K562 (cell line): ENCODE measurements around the gene ZNF239. TPM values are rescaled to one million over a fixed set of nuclear protein-coding genes. Genes with fewer than 3 reads are reported as not detected.

Source experiments
- HMBOX1 ChIP-seq: sonication (generic); IDR thresholded peaks from 2 replicates; pipeline ENCODE4 v1.6.1; 2016
- KAT7 ChIP-seq: sonication (generic); formaldehyde crosslinking; IDR thresholded peaks from 2 replicates; pipeline ENCODE4 v1.8.0; 2022; ENCODE audit warnings: missing genetic modification reagents, mild to moderate bottlenecking, borderline replicate concordance
- KHSRP ChIP-seq: fragments of 450-650 bp; IDR thresholded peaks from 2 replicates; pipeline ENCODE4 v1.6.1; 2017
- MTA3 ChIP-seq: fragments of 450-650 bp; formaldehyde crosslinking; IDR thresholded peaks from 2 replicates; pipeline ENCODE4 v1.6.1; 2017; ENCODE audit warnings: mild to moderate bottlenecking, borderline replicate concordance
- TRIM25 ChIP-seq: fragments of 450-650 bp; IDR thresholded peaks from 2 replicates; pipeline ENCODE4 v1.7.0; 2016; ENCODE audit warnings: borderline replicate concordance
- XRCC3 ChIP-seq: fragments of 450-650 bp; IDR thresholded peaks from 2 replicates; pipeline ENCODE4 v1.6.1; 2017; ENCODE audit warnings: mild to moderate bottlenecking, moderate library complexity
- ZC3H8 ChIP-seq: fragments of 450-650 bp; IDR thresholded peaks from 2 replicates; pipeline ENCODE4 v1.6.1; 2017
- ZEB2 ChIP-seq: fragments of 450-650 bp; IDR thresholded peaks from 2 replicates; pipeline ENCODE4 v1.6.1; 2016
- ZNF589 ChIP-seq: fragments of 200-800 bp; sonication (Bioruptor generic); IDR thresholded peaks from 2 replicates; pipeline ENCODE4 v1.6.1; 2016; ENCODE audit warnings: low read depth, missing genetic modification characterization, missing compliant biosample characterization
- ZSCAN32 ChIP-seq: fragments of 450-650 bp; formaldehyde crosslinking; IDR thresholded peaks from 2 replicates; pipeline ENCODE4 v1.4.0; 2020; ENCODE audit warnings: mild to moderate bottlenecking, moderate library complexity
- polyA plus RNA-seq, 8 experiments: library from polyadenylated mRNA; depleted of rRNA in 4 of 8; stranded (reverse) in 5 of 8; unstranded in 3 of 8; fragments of >200 nt; fragmentation: Nextera tagmentation in 2 of 8; fragmentation: Illumina TruSeq in 1 of 8; extraction: Ambion mirVana in 2 of 8; extraction: Trizol in 1 of 8; gene quantifications; 2 replicates each; pipeline versions ENCODE4 v1.2.1 to v1.2.3, GENCODE V29; 2011 to 2014; ENCODE audit warnings: inconsistent platforms in 1 of 8, missing spikeins in 1 of 8
- total RNA-seq, 7 experiments: library from RNA; depleted of rRNA in 6 of 7; stranded (reverse); fragments of >200 nt in 6 of 7; fragmentation: Illumina TruSeq in 2 of 7; extraction: Trizol in 2 of 7; gene quantifications; 2 replicates each; pipeline versions ENCODE4 v1.2.1 to v1.2.3, GENCODE V29; 2011 to 2021; ENCODE audit warnings: low replicate concordance in 1 of 7
- TF ChIP-seq, protein P1 (sequence below): fragments of 450-650 bp; IDR thresholded peaks from 2 replicates; pipeline ENCODE4 v1.6.1; 2017; ENCODE audit warnings: mild to moderate bottlenecking, moderate library complexity
- TF ChIP-seq, protein P2 (sequence below): fragments of 450-650 bp; IDR thresholded peaks from 2 replicates; pipeline ENCODE4 v1.6.1; 2016; ENCODE audit warnings: mild to moderate bottlenecking, moderate library complexity

ZNF239 gene
- total and polyA plus RNA-seq, 9 of the 15 experiments (the other 6 are each of a cell fraction or from before 2014, with no cell fraction given) = 13.7 to 26.7 (median 23.4) TPM

GRCh38 chr10:43606323-43607198 is 32.1 kb upstream of the ZNF239 start, which contains the start of gene ZNF485 (continued):
- TF ChIP-seq TRIM25 (no peak), MTA3 (no peak), ZNF589 (CRISPR knock-in tag) (no peak), HMBOX1 (no peak), KAT7 (CRISPR knock-in tag) (no peak), KHSRP (no peak), ZC3H8 (no peak), ZSCAN32 (CRISPR knock-in tag) (no peak), ZEB2 (no peak), XRCC3 (no peak)
- TF ChIP-seq, protein P1, sequence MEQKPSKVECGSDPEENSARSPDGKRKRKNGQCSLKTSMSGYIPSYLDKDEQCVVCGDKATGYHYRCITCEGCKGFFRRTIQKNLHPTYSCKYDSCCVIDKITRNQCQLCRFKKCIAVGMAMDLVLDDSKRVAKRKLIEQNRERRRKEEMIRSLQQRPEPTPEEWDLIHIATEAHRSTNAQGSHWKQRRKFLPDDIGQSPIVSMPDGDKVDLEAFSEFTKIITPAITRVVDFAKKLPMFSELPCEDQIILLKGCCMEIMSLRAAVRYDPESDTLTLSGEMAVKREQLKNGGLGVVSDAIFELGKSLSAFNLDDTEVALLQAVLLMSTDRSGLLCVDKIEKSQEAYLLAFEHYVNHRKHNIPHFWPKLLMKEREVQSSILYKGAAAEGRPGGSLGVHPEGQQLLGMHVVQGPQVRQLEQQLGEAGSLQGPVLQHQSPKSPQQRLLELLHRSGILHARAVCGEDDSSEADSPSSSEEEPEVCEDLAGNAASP = no peak
- TF ChIP-seq, protein P2, sequence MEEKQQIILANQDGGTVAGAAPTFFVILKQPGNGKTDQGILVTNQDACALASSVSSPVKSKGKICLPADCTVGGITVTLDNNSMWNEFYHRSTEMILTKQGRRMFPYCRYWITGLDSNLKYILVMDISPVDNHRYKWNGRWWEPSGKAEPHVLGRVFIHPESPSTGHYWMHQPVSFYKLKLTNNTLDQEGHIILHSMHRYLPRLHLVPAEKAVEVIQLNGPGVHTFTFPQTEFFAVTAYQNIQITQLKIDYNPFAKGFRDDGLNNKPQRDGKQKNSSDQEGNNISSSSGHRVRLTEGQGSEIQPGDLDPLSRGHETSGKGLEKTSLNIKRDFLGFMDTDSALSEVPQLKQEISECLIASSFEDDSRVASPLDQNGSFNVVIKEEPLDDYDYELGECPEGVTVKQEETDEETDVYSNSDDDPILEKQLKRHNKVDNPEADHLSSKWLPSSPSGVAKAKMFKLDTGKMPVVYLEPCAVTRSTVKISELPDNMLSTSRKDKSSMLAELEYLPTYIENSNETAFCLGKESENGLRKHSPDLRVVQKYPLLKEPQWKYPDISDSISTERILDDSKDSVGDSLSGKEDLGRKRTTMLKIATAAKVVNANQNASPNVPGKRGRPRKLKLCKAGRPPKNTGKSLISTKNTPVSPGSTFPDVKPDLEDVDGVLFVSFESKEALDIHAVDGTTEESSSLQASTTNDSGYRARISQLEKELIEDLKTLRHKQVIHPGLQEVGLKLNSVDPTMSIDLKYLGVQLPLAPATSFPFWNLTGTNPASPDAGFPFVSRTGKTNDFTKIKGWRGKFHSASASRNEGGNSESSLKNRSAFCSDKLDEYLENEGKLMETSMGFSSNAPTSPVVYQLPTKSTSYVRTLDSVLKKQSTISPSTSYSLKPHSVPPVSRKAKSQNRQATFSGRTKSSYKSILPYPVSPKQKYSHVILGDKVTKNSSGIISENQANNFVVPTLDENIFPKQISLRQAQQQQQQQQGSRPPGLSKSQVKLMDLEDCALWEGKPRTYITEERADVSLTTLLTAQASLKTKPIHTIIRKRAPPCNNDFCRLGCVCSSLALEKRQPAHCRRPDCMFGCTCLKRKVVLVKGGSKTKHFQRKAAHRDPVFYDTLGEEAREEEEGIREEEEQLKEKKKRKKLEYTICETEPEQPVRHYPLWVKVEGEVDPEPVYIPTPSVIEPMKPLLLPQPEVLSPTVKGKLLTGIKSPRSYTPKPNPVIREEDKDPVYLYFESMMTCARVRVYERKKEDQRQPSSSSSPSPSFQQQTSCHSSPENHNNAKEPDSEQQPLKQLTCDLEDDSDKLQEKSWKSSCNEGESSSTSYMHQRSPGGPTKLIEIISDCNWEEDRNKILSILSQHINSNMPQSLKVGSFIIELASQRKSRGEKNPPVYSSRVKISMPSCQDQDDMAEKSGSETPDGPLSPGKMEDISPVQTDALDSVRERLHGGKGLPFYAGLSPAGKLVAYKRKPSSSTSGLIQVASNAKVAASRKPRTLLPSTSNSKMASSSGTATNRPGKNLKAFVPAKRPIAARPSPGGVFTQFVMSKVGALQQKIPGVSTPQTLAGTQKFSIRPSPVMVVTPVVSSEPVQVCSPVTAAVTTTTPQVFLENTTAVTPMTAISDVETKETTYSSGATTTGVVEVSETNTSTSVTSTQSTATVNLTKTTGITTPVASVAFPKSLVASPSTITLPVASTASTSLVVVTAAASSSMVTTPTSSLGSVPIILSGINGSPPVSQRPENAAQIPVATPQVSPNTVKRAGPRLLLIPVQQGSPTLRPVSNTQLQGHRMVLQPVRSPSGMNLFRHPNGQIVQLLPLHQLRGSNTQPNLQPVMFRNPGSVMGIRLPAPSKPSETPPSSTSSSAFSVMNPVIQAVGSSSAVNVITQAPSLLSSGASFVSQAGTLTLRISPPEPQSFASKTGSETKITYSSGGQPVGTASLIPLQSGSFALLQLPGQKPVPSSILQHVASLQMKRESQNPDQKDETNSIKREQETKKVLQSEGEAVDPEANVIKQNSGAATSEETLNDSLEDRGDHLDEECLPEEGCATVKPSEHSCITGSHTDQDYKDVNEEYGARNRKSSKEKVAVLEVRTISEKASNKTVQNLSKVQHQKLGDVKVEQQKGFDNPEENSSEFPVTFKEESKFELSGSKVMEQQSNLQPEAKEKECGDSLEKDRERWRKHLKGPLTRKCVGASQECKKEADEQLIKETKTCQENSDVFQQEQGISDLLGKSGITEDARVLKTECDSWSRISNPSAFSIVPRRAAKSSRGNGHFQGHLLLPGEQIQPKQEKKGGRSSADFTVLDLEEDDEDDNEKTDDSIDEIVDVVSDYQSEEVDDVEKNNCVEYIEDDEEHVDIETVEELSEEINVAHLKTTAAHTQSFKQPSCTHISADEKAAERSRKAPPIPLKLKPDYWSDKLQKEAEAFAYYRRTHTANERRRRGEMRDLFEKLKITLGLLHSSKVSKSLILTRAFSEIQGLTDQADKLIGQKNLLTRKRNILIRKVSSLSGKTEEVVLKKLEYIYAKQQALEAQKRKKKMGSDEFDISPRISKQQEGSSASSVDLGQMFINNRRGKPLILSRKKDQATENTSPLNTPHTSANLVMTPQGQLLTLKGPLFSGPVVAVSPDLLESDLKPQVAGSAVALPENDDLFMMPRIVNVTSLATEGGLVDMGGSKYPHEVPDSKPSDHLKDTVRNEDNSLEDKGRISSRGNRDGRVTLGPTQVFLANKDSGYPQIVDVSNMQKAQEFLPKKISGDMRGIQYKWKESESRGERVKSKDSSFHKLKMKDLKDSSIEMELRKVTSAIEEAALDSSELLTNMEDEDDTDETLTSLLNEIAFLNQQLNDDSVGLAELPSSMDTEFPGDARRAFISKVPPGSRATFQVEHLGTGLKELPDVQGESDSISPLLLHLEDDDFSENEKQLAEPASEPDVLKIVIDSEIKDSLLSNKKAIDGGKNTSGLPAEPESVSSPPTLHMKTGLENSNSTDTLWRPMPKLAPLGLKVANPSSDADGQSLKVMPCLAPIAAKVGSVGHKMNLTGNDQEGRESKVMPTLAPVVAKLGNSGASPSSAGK = peak; percentile 97
